SK-N-SH treated with all-trans-retinoic acid at 6 μM for 48 hours (cell line): ENCODE results near the gene CELSR3.

Source experiments
- ATAC-seq: fragments of 200-7000 bp; cut with Tn5 transposase; 3 replicates; pipeline ENCODE4 v1.9.1; 2020; ENCODE audit warnings: mild to moderate bottlenecking, moderate library complexity
- ARNTL ChIP-seq: fragments of 450-650 bp; formaldehyde crosslinking; IDR thresholded peaks from 2 replicates; pipeline ENCODE4 v1.5.0; 2020; ENCODE audit warnings: low read depth, mild to moderate bottlenecking, moderate library complexity, borderline replicate concordance
- BACH2 ChIP-seq: fragments of 250-450 bp; sonication (Bioruptor Pico); IDR thresholded peaks from 2 replicates; pipeline ENCODE4 v1.9.0; 2021; ENCODE audit warnings: mild to moderate bottlenecking, borderline replicate concordance
- CREB5 ChIP-seq: fragments of 250-450 bp; sonication (Bioruptor Pico); IDR thresholded peaks from 2 replicates; pipeline ENCODE4 v1.5.1; 2020; ENCODE audit warnings: low read depth, mild to moderate bottlenecking, moderate library complexity
- CSDC2 ChIP-seq: fragments of 250-450 bp; sonication (Bioruptor Pico); IDR thresholded peaks from 2 replicates; pipeline ENCODE4 v1.5.0; 2020; ENCODE audit warnings: mild to moderate bottlenecking, moderate library complexity
- ESRRG ChIP-seq: fragments of 250-450 bp; sonication (Bioruptor Pico); IDR thresholded peaks from 2 replicates; pipeline ENCODE4 v1.6.1; 2021; ENCODE audit warnings: mild to moderate bottlenecking
- GLIS3 ChIP-seq: fragments of 250-450 bp; sonication (Bioruptor Pico); IDR thresholded peaks from 2 replicates; pipeline ENCODE4 v1.5.0; 2020; ENCODE audit warnings: mild to moderate bottlenecking, moderate library complexity
- ISL1 ChIP-seq: fragments of 250-450 bp; sonication (Bioruptor Pico); IDR thresholded peaks from 2 replicates; pipeline ENCODE4 v2.1.2; 2022; ENCODE audit warnings: mild to moderate bottlenecking, moderate library complexity
- OSR1 ChIP-seq: fragments of 250-450 bp; sonication (Bioruptor Pico); IDR thresholded peaks from 2 replicates; pipeline ENCODE4 v1.8.0; 2022; ENCODE audit warnings: moderate library complexity, mild to moderate bottlenecking, inconsistent platforms
- POU6F1 ChIP-seq: fragments of 250-450 bp; sonication (Bioruptor Pico); IDR thresholded peaks from 2 replicates; pipeline ENCODE4 v1.8.0; 2021; ENCODE audit warnings: low read depth, mild to moderate bottlenecking, moderate library complexity, borderline replicate concordance
- PPARA ChIP-seq: fragments of 250-450 bp; sonication (Bioruptor Pico); IDR thresholded peaks from 2 replicates; pipeline ENCODE4 v1.5.0; 2020; ENCODE audit warnings: mild to moderate bottlenecking, borderline replicate concordance
- RARB ChIP-seq: fragments of 250-450 bp; sonication (Bioruptor Pico); IDR thresholded peaks from 2 replicates; pipeline ENCODE4 v1.8.0; 2021; ENCODE audit warnings: mild to moderate bottlenecking, moderate library complexity
- SNAI2 ChIP-seq: fragments of 250-450 bp; sonication (Bioruptor Pico); IDR thresholded peaks from 2 replicates; pipeline ENCODE4 v1.5.0; 2020; ENCODE audit warnings: mild to moderate bottlenecking, moderate library complexity
- TCF4 ChIP-seq: fragments of 250-450 bp; sonication (Bioruptor Pico); IDR thresholded peaks from 2 replicates; pipeline ENCODE4 v1.8.0; 2021; ENCODE audit warnings: mild to moderate bottlenecking, moderate library complexity, borderline replicate concordance
- TOX ChIP-seq: fragments of 250-450 bp; sonication (Bioruptor Pico); IDR thresholded peaks from 2 replicates; pipeline ENCODE4 v1.8.0; 2021; ENCODE audit warnings: mild to moderate bottlenecking, moderate library complexity, borderline replicate concordance
- ZC3H10 ChIP-seq: fragments of 250-450 bp; sonication (Bioruptor Pico); IDR thresholded peaks from 2 replicates; pipeline ENCODE4 v1.5.1; 2021; ENCODE audit warnings: mild to moderate bottlenecking, moderate library complexity
- ZFP3 ChIP-seq: fragments of 250-450 bp; sonication (Bioruptor Pico); IDR thresholded peaks from 2 replicates; pipeline ENCODE4 v1.5.0; 2020; ENCODE audit warnings: mild to moderate bottlenecking, moderate library complexity
- ZFP30 ChIP-seq: fragments of 450-650 bp; formaldehyde crosslinking; IDR thresholded peaks from 2 replicates; pipeline ENCODE4 v1.5.0; 2022; ENCODE audit warnings: mild to moderate bottlenecking, moderate library complexity
- ZNF565 ChIP-seq: fragments of 450-650 bp; formaldehyde crosslinking; conservative IDR thresholded peaks from 2 replicates; pipeline ENCODE4 v1.5.0; 2020; ENCODE audit warnings: low read depth, mild to moderate bottlenecking, moderate library complexity
- ZNF70 ChIP-seq: fragments of 450-650 bp; formaldehyde crosslinking; IDR thresholded peaks from 2 replicates; pipeline ENCODE4 v1.5.0; 2020; ENCODE audit warnings: mild to moderate bottlenecking, moderate library complexity
- ZNF8 ChIP-seq: fragments of 450-650 bp; formaldehyde crosslinking; IDR thresholded peaks from 2 replicates; pipeline ENCODE4 v1.5.0; 2020; ENCODE audit warnings: mild to moderate bottlenecking, moderate library complexity
- TF ChIP-seq, protein P1 (sequence below): fragments of 250-450 bp; sonication (Bioruptor Pico); IDR thresholded peaks from 2 replicates; pipeline ENCODE4 v1.5.0; 2020; ENCODE audit warnings: mild to moderate bottlenecking, moderate library complexity
- TF ChIP-seq, protein P2 (sequence below): fragments of 250-450 bp; sonication (Bioruptor Pico); IDR thresholded peaks from 2 replicates; pipeline ENCODE4 v1.8.0; 2020; ENCODE audit warnings: mild to moderate bottlenecking, moderate library complexity, borderline replicate concordance
- TF ChIP-seq, protein P3 (sequence below): fragments of 250-450 bp; sonication (Bioruptor Pico); IDR thresholded peaks from 2 replicates; pipeline ENCODE4 v1.5.1; 2021; ENCODE audit warnings: mild to moderate bottlenecking, moderate library complexity

Gene CELSR3

GRCh38 chr3:48596676-48597407 is 65.8 kb downstream of the CELSR3 start:
- TF ChIP-seq TOX (no peak), PPARA (CRISPR knock-in tag) (no peak), TCF4 (CRISPR knock-in tag) (no peak), CREB5 (CRISPR knock-in tag) (no peak), ZNF70 (CRISPR knock-in tag) (no peak), ZFP3 (CRISPR knock-in tag) (no peak), ZNF565 (CRISPR knock-in tag) (no peak), ESRRG (CRISPR knock-in tag) (no peak), GLIS3 (no peak), ISL1 (CRISPR knock-in tag) (no peak), ARNTL (no peak), OSR1 (CRISPR knock-in tag) (no peak), ZFP30 (CRISPR knock-in tag) (no peak), BACH2 (no peak), ZC3H10 (CRISPR knock-in tag) (no peak), RARB (no peak)
- TF ChIP-seq, protein P1, sequence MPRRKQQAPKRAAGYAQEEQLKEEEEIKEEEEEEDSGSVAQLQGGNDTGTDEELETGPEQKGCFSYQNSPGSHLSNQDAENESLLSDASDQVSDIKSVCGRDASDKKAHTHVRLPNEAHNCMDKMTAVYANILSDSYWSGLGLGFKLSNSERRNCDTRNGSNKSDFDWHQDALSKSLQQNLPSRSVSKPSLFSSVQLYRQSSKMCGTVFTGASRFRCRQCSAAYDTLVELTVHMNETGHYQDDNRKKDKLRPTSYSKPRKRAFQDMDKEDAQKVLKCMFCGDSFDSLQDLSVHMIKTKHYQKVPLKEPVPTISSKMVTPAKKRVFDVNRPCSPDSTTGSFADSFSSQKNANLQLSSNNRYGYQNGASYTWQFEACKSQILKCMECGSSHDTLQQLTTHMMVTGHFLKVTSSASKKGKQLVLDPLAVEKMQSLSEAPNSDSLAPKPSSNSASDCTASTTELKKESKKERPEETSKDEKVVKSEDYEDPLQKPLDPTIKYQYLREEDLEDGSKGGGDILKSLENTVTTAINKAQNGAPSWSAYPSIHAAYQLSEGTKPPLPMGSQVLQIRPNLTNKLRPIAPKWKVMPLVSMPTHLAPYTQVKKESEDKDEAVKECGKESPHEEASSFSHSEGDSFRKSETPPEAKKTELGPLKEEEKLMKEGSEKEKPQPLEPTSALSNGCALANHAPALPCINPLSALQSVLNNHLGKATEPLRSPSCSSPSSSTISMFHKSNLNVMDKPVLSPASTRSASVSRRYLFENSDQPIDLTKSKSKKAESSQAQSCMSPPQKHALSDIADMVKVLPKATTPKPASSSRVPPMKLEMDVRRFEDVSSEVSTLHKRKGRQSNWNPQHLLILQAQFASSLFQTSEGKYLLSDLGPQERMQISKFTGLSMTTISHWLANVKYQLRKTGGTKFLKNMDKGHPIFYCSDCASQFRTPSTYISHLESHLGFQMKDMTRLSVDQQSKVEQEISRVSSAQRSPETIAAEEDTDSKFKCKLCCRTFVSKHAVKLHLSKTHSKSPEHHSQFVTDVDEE (CRISPR knock-in tag): no peak
- TF ChIP-seq, all 23 proteins: peak for 0

DNA sequence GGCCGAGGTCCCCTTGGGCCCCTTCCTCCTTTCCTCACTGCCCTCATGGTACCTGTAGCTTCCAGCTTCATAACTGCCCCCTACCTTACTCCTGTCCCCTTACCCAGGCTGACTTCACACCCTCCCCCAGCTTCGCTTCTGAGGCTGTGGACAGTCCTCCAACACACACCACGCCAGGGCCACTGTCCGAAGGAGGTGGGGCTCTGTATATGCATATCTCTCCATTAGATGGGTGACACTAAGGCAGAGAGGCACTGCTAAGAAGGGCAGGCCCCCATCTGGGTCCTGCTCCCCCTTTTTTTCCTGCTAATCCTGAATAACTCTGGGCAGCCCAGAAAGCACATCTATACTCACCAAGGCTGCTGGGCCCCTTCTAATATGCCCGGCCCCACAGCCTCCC is 66.5 kb downstream of the CELSR3 start:
- TF ChIP-seq RARB (no peak), ZC3H10 (CRISPR knock-in tag) (no peak), ZNF8 (CRISPR knock-in tag) (no peak), OSR1 (CRISPR knock-in tag) (no peak), BACH2 (no peak), ZFP3 (CRISPR knock-in tag) (no peak)
- ATAC-seq: peak; percentile 2; the same call in 2 of the 3 replicates

More at GRCh38 chr3:48596676-48597407, 65.8 kb downstream of the CELSR3 start:
- no peak for ATAC-seq

GRCh38 chr3:48595526-48596121 is 67.1 kb downstream of the CELSR3 start:
- peak; percentile 50 for ATAC-seq
- TF ChIP-seq ESRRG (CRISPR knock-in tag): no peak
- TF ChIP-seq BACH2: no peak
- TF ChIP-seq ARNTL: no peak
- TF ChIP-seq PPARA (CRISPR knock-in tag): no peak
- TF ChIP-seq TOX: no peak
- no peak for TF ChIP-seq ZFP30 (CRISPR knock-in tag)
- TF ChIP-seq ISL1 (CRISPR knock-in tag): no peak
- TF ChIP-seq ZC3H10 (CRISPR knock-in tag): no peak
- TF ChIP-seq, protein P2, sequence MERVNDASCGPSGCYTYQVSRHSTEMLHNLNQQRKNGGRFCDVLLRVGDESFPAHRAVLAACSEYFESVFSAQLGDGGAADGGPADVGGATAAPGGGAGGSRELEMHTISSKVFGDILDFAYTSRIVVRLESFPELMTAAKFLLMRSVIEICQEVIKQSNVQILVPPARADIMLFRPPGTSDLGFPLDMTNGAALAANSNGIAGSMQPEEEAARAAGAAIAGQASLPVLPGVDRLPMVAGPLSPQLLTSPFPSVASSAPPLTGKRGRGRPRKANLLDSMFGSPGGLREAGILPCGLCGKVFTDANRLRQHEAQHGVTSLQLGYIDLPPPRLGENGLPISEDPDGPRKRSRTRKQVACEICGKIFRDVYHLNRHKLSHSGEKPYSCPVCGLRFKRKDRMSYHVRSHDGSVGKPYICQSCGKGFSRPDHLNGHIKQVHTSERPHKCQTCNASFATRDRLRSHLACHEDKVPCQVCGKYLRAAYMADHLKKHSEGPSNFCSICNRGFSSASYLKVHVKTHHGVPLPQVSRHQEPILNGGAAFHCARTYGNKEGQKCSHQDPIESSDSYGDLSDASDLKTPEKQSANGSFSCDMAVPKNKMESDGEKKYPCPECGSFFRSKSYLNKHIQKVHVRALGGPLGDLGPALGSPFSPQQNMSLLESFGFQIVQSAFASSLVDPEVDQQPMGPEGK (CRISPR knock-in tag): no peak
- TF ChIP-seq ZFP3 (CRISPR knock-in tag): no peak
- TF ChIP-seq RARB: no peak
- no peak for TF ChIP-seq ZNF565 (CRISPR knock-in tag)
- no peak for TF ChIP-seq CSDC2 (CRISPR knock-in tag)
- no peak for TF ChIP-seq ZNF8 (CRISPR knock-in tag)
- no peak for TF ChIP-seq GLIS3
- no peak for TF ChIP-seq OSR1 (CRISPR knock-in tag)
- TF ChIP-seq, protein P1 (CRISPR knock-in tag): no peak
- TF ChIP-seq POU6F1 (CRISPR knock-in tag): no peak
- TF ChIP-seq, protein P3, sequence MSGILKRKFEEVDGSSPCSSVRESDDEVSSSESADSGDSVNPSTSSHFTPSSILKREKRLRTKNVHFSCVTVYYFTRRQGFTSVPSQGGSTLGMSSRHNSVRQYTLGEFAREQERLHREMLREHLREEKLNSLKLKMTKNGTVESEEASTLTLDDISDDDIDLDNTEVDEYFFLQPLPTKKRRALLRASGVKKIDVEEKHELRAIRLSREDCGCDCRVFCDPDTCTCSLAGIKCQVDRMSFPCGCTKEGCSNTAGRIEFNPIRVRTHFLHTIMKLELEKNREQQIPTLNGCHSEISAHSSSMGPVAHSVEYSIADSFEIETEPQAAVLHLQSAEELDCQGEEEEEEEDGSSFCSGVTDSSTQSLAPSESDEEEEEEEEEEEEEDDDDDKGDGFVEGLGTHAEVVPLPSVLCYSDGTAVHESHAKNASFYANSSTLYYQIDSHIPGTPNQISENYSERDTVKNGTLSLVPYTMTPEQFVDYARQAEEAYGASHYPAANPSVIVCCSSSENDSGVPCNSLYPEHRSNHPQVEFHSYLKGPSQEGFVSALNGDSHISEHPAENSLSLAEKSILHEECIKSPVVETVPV (CRISPR knock-in tag): no peak
- TF ChIP-seq SNAI2 (CRISPR knock-in tag): no peak
